HG03442 (cell line): ENCODE data around the gene JARID2.

Experiments
- ATAC-seq: cut with Tn5 transposase; IDR thresholded peaks from one replicate; pipeline ENCODE4 v1.9.1; 2021; ENCODE audit warnings: mild to moderate bottlenecking, moderate library complexity; ENCODE audit not compliant: unreplicated experiment

Gene JARID2

GRCh38 chr6:15513801-15514711 is 268.2 kb downstream of the JARID2 start:
- no peak for ATAC-seq

- no peak for ATAC-seq
Observed at GRCh38 chr6:15515226-15515625, 269.4 kb downstream of the JARID2 start.

GRCh38 chr6:15515660-15516375 is 269.9 kb downstream of the JARID2 start:
- ATAC-seq: no peak

- no peak for ATAC-seq
Observed at GRCh38 chr6:15516378-15516777, 270.5 kb downstream of the JARID2 start.

- ATAC-seq: no peak
Observed at GRCh38 chr6:15516923-15517560, 271.2 kb downstream of the JARID2 start.

- no peak for ATAC-seq
Observed at GRCh38 chr6:15517600-15517999, 271.7 kb downstream of the JARID2 start.

- ATAC-seq: no peak
Observed at GRCh38 chr6:15518057-15518456, 272.2 kb downstream of the JARID2 start.

- ATAC-seq: no peak
Observed at GRCh38 chr6:15518878-15519277, 273.0 kb downstream of the JARID2 start.

- no peak for ATAC-seq
Observed at GRCh38 chr6:15519681-15520080, 273.8 kb downstream of the JARID2 start.

GRCh38 chr6:15520626-15521203 is 274.8 kb downstream of the JARID2 start:
- ATAC-seq: no peak

GRCh38 chr6:15521582-15521981 is 275.7 kb downstream of the JARID2 start:
- ATAC-seq: no peak

GRCh38 chr6:15522026-15522425 is 276.2 kb downstream of the JARID2 start:
- ATAC-seq: no peak

- ATAC-seq: no peak
Observed at GRCh38 chr6:15522427-15522826, 276.6 kb downstream of the JARID2 start.

GRCh38 chr6:15522856-15523529 is 277.1 kb downstream of the JARID2 start:
- ATAC-seq: no peak

- ATAC-seq: no peak
Observed at GRCh38 chr6:15523679-15524630, 278.1 kb downstream of the JARID2 start.

GRCh38 chr6:15524861-15525401 is 279.1 kb downstream of the JARID2 start:
- ATAC-seq: no peak

GRCh38 chr6:15526212-15526701 is 280.4 kb downstream of the JARID2 start:
- ATAC-seq: peak; percentile 76

- ATAC-seq: no peak
Observed at GRCh38 chr6:15527838-15528617, 282.2 kb downstream of the JARID2 start.
